NCI-H128 (cell line): ENCODE results near the gene MRPL46.
A peak's percentile ranks its signal among the peaks of the same experiment; 100 is the strongest.

Experiments used
- DNase-seq: peaks from one replicate; lab custom pipeline; 2025; ENCODE audit not compliant: unreplicated experiment; lab: John Stamatoyannopoulos, UW

MRPL46 gene

DNA sequence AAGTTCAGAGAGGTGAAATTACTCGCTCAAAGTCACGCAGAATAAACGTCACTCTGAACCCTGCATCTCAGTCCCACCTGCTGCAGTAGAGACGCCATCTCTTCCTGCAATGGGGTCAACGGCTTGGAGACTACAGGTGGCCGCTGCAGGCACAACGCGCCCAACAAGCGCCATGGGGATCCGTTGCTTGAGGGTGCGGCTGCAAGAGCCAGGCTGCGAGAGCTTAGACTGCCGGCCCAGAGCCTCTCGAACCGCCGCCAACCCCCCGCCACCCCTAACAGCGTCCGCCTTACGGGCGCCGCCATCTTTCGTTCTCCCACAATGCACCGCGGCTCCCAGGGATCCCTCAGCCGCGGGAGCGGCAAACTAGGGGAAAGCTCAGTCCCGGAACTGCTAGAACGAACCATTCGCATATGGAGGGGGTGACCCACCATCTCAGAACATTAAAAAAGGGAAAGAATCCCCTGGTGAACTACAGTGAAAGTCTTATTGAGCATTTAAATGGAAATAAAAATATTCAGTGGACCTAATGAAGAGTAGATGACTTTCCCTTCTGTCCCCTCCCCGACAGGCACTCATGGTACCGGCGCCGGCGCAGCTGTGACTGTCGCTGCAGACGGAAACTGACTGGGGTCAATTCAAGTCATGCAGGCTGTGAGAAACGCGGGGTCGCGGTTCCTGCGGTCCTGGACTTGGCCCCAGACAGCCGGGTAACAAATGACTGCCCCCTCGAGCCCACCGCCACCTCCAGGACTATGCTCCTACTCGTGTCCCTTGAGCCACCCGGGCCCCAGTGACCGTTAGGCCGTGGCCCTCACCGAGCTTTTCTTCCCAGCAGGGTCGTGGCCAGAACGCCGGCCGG lies at the start of gene MRPL46, which contains the start of gene MRPS11:
TSS of gene MRPL46 (minus strand) at position 316 of the 862 bp plus-strand sequence. CDS start at position 305, 11 bp downstream.
TSS of gene MRPS11 (plus strand) at position 636 of the 862 bp plus-strand sequence. CDS start at position 646, 10 bp downstream.
- DNase-seq = peak; percentile 62

DNA sequence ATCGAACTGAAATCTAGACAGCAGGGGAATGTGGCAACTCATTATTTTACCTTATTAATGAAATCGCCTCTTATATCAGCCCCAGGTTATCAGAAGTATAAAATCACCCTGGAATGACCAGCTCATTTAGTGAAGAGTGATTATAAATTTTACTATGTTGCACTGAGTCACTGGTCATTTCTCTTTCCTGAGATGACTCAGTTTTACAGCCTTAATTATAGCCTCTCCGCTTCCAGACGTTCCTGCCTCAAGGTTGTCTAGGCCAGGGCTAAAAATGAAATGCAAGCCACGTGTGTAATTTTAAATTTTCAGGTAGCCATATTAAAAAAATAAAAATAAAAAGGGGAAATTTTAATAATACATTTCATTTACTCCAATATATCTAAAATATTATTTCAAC lies 46.0 kb upstream of the MRPL46 start:
- DNase-seq = no peak

DNA sequence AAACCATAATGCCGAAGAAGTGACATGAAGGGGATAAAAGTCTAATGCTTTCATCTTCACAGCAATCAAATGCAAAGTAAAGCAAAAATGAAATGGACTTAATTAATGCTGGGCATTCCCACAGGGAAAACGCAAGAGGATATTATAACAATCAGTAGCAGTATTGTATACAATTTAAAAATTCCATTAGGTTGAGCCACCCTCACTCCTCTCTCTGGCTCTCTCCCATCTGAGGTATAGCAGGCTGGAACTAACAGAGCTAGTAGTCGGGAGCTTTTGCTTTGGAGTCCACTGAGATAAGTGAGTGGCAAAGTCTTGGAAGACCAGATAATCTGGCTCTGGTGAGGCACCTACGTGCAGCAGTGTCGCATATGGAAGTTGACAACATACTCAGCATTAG lies 45.4 kb upstream of the MRPL46 start:
- DNase-seq = no peak

DNA sequence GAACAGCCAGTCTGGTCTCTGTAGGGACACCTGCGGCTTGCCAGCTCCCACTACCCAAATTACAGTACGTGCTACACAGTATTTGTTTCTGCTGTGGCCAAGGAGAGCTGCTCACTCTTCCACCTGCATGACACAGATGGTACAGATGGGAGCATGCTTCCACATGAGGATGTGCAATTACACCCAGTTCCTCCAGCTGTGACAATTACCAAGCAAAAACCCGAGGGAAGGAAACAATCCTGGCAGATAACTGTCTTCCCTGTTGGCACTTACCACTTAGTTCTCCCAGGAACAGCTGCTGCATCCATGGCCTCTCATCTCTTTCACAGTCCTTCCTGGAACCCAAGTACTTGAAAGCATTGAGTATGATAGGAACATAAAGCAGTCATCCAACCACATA lies 44.9 kb upstream of the MRPL46 start:
- no peak for DNase-seq

DNA sequence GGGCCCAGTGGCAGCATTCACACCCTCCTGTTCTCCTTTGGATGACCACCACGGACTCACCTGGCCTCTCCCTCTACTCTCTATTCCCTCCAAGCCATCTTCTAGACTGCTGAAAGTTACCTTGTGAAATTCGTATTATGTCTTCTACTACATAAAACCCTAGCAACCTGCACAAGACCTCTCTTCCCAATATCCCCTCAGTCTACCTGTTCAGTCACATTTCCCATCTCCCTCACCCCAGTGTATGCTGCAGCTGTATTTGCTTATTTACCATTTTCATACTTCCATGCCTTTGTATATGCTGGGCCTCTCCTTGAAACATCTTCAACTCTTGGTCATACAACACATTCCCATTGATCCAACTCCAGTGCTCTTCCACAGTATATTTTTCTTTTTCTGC lies 44.0 kb upstream of the MRPL46 start:
- no peak for DNase-seq

DNA sequence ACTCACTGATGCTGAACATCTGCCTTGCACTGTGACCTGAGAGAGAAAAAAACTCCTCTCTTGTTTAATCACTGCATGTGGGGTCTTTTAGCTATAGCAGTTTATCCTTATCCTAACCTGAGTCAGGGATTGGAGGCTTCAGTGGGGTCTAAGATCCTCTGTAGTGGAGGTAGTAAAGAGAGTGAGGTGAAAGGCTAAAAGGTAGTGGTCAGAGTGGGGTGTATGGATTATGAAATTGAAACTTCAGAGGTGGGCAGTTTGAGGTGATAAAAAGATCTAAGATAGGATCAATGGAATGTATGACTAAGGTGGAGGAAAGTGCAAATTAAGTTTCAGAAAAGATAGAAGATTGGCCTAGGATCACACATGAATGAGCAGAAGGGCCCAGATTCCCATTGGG lies 42.8 kb upstream of the MRPL46 start:
- no peak for DNase-seq

DNA sequence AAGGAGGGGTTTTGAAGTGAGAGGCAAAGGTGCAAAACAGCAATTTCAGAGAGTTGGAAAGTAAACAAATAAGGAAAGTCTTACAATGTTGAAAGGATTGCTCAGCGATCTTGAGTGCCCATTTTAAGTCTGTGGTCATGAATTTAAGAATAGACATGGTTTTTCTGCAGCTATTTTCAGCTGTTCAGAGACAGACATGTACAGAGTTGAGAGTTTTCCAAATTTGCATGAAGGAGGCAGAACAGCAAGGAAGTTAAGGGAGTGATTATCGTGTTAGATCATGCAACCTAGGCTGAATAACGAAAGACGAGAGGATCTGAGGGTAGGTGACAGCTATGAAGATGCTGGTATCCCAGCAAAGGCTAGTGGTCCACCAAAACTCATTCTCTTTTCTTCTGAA lies 42.1 kb upstream of the MRPL46 start:
- DNase-seq = no peak

DNA sequence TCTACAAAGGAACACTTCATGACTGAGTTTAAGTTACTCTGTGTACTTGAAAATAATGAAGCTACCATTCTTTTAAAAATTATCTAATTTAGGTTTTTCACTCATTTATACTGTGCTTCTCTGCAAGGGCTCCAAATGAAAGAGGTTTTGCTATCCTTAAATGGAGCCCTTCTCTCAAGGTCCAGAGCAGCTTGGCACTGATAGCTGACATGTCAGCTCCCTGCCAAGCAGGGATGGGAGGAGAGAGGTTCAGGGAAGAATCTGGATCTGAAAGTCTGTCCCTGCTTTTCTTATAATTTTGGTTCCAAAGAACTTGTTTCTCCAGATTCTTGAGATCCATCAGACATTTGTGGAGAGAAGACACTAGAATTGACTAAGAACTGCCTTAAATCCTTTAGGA lies 39.4 kb upstream of the MRPL46 start:
- no peak for DNase-seq

DNA sequence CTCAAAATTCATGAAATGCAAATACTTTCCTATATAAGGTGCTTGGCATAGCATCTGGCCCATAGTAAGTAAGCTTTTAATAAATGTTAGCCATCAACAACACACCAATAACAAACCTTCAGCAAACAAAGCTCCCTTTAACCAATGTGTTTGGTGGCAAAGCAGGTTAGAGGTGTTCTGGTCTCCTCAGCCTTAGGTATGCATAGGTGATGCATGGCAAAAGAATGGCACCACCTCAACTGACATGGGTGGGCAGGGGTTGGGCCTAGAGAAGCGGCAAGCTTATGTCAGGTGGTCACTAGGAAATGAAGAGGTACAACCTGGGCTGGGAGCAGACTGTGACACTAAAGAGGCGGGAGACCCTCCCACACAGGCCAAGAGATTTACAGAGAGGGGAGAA lies 38.5 kb upstream of the MRPL46 start:
- no peak for DNase-seq

DNA sequence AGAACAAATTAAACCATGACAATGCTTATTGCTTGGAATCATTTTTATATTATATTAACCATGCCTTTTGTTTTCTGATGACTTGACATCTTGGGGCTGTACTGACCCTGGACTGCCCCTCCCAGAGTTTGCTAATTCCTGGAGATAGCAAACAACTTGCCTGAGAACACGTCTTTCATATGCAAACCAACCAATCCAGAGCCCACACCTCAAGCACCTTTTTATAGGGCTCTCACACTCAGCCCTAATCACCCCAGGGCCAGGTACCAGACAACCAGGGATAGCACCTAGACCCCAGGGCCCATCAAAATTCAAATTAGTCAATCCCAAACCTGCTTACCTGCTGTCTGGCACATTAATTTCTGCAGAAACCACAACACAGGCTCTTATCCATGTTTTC lies 37.3 kb upstream of the MRPL46 start:
- no peak for DNase-seq

DNA sequence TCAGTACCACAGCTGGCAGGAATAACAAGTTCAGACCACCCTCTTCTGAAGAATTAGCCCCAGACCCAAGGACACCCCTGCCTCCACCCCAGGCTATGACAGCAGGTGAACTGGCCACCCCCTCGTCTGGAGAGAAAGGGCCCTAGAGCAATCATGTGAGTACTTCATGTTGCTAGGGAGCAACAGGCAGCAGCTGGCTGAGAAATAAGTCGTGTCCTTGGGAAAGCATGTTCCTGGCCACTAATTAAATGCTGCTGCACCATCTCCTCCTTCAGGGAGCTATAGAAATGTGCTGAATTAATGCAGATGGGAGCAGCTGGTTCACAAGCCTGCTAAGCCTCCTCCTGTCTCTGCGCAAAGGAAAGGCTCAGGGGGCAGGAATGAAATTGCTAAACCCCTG lies 31.8 kb upstream of the MRPL46 start:
- DNase-seq = no peak

DNA sequence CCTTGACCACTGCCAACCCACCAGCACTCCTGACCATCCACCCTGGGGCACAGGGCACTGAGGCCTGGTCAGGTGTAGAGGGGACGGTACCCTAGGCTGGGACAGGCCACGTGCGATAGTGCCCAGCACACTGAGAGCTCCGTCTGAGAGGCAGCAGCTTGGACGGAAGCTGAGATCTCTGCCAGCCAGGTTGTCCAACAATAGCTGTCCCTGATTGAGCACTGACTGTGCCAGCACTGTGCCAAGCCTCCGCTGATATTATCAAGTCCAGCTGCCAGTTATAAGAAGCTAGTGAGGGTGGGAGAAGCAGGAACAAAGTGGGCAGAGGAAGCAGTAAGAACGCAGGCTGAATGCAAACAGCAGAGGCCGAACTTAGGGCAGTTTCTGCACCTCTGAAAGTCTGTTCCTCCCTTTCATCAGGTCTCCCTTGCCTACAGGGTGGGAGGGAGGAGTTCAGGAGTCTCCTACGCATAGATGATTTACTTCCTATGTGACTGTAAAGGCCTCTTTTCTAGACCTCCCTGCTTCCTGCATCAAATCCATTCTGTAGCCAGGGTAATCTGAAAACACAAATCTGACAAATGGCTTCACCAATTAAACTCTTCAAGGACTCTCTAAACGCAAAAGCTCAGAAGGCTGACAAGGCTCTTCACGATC lies 30.0 kb upstream of the MRPL46 start:
- no peak for DNase-seq

DNA sequence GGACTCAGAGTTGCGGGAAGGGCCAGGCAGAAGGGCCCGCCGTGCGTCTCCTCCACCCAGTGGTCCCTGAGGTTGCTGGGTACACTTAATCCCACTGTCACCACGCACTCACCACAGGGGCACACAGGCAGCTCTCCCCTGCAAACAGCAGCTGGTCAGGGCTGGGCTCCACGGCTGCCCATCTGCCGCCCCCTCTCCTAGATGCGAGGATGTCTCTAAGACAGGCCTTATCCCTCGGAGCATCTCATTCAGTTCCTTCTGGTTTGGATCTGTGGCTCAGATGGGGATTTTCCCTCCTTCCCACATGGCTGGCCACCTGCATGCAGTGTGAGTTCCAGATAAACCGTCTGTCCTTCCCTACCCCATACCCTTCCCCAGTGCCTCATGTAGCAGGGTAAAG lies 26.7 kb upstream of the MRPL46 start:
- no peak for DNase-seq

DNA sequence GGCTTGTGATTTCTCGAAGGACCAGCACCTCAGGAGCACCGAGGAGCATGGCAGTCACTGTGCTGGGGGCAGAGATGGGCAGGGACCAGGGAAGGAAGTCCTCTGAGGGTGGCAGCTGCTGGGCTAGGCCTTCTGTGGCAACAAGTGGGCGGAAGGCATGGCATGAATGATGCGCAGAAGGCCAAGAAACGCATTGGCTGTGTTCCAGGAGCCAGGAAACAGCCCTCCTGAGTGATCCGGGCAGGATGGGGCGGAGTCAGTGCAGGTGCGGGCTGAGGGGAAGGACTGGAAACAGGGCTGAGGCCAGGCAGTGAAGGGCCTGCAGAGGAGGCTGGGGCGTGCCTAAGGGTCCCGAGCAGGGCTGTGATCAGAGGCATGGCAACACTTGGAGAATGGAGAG lies 24.0 kb upstream of the MRPL46 start:
- no peak for DNase-seq

DNA sequence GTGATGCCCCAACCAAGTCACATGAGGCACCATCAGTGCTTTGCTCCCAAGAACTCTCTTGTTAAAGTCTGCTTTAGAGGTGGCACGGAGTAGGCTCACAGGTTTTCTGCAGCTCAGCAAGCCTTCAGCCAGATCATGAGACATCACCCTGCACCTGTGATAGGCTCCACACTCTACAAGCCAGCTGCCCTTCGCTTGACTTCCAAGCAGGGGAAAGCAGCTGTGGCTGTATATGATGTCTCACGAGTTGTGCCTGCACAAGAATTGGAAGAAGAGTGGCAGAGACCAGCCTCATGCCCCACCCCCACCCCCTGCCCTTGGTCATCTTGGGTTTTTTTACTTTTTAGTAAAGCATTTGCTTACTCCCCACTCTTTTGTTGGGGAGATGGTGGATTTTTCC lies 22.8 kb upstream of the MRPL46 start:
- no peak for DNase-seq

DNA sequence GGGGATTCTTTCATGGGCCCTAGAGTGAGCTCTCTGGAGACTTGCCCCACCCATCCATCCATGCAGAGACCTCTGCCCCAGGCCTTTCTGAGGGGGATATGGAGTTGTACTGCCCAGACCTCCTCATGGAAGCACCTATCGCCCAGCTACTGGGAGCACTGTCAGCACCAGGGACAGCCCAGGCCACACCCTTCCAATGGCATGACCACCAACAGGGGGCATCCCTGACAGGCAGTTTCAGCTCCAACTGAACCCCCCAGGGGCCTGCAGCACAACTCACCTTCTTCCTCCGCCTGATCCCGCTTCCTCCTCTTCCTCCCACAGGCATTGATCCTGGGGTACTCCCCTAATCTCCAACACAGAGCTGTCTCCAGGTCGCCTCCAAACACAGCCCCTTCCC lies 22.1 kb upstream of the MRPL46 start:
- no peak for DNase-seq

DNA sequence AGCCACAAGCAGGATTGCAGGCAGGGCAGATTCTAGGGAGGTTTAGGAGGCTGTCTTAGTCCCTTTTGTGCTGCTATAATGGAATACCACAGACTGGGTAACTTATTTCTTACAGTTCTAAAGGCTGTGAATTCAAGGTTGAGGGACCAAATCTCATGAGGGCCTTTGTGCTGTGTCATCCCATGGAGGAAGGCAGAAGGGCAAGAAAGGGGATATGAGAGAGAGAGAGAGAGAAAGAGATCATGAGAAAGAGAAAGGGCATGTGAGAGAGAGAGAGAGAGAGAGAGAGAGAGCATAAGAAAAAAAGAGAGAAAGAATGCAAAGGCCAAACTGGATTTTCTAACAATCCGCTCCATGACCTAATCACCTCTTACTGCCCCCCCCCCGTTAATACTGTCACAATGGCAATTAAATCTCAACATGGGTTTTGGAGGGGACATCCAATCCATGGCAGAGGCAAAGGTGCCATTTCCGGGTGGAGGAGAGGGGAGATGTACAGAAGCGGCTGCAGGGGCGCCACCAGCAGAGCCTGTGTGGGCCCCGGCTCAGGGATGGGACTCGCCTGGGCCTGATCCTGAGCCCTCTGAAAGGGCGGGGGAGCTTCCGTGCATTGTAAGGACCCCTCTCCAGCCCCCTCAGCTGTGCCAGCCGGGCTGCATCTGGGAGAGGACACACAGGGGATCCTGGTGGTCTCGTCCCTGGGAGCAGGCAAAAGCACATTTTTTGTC lies 20.8 kb upstream of the MRPL46 start:
- DNase-seq = no peak

DNA sequence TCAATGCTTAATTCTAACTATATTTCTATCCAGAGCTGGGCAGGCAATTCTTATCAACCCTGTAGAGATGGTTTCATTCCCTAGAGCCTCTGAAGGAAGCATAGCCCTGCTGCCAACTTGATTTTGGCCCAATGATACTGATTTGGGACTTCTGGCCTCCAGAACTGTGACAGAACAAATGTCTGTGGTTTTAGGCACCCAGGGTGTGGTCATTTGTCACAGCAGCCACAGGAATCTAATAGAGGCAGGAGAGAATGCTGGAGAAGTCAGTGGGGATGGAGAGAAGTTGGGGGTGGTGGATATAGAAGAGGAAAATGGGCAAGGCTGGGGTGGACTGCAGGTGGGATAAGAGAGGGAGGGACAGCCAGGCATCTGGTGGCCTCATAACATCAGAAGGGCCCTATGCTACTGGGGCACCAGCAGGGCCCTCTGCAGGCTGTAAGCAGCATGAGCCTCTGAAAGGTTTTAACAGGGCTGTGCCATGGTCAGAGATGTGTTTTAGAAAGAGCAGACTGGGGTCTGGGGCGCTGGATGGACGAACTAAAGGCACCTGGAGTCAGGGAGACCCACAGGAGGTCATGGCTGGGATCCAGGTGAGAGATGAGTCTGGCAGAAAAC lies 20.1 kb upstream of the MRPL46 start:
- DNase-seq = no peak

DNA sequence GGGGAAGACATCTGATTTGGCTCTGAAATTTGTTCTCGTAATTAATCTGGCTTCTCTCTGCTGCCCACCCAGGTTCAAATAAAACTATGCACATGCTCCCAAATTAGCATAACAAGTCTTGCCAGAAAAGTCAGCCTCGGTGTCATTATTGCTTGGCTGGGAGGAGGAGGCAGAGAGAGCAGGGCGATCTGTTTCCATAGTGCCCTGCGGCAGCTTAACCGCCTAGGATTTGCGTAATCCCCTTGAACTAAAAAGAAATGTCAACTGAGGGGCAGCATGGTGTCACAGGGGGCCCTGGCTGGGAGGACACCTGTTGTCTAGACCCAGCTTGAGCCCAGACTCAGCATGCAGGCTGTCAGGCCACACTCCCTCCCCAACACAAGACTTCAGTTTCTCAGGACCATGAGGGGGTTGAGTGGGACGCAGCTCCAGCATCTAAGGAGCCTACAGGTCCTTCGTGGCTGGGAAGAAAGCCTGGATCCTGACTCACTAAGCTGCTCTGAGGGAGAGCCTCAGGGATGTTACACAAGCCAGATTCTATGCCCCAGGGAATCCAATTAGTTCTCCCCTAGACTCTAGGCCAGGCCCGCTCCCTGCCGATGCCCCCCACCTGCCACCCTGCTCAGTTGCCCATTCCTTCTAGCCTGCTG lies 17.6 kb upstream of the MRPL46 start:
- no peak for DNase-seq

DNA sequence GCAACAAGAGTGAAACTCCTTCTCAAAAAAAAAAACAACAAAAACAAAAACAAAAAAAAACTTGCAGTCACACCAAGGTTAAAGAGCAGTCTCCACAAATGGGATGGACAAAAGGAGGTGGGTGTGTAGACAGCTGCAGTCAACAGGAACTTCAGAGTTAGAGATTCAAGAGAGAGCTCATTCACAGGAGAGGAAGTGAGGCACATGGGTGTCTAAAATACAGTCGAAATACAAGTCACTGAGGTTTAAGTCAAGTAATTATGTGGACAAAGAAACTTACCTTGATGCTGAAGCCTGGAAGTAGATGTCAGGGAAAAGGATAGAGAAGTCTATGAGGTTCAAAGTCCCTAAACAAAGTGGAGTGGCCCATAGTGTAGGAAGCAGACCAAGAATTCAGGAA lies 15.1 kb upstream of the MRPL46 start:
- no peak for DNase-seq

DNA sequence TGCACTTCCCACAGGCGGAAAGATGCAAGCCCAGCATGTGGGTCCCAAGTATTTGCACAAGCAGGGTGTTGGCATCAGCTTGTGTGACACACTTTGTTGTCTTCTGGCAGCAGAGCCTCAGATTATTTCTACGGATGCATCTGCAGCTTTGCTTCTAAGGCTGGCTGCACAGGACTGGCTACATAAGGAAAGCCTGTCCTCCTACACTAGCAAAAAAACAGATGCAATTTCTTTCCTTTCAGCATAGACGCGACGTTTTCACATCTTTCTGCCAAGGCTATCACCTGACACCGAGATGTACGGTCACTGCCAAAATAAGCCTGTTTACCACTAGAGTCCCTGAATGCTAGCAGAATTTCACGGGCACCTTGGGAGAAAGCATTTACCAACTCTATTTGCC lies 13.8 kb upstream of the MRPL46 start:
- no peak for DNase-seq
